ELR (cell line): ENCODE measurements around the gene HOXB1.
"Not testable (repeated sequence)": the region's sequence is repeated elsewhere in the genome, so short reads cannot be mapped to it uniquely, and the experiment has no call there.

Experiments used
- DNase-seq: peaks from one replicate; pipeline ENCODE4 v3.0.0-alpha.2; 2015; ENCODE audit warnings: low read depth

The HOXB1 gene

GRCh38 chr17:48519427-48519826 lies 11.4 kb downstream of the HOXB1 start:
- no peak for DNase-seq

- DNase-seq: no peak
These were observed 13.3 kb downstream of the HOXB1 start for GRCh38 chr17:48517478-48517877.

- DNase-seq: no peak
These were observed 14.6 kb downstream of the HOXB1 start for GRCh38 chr17:48515925-48516900.

- no peak for DNase-seq
These were observed 16.3 kb downstream of the HOXB1 start for GRCh38 chr17:48514477-48514876.

GRCh38 chr17:48513666-48514455 lies 16.9 kb downstream of the HOXB1 start:
- DNase-seq: no peak

GRCh38 chr17:48513097-48513496 lies 17.7 kb downstream of the HOXB1 start:
- DNase-seq: no peak

GRCh38 chr17:48510761-48511604 lies 19.8 kb downstream of the HOXB1 start:
- peak; percentile 54 for DNase-seq

GRCh38 chr17:48510381-48510760 lies 20.4 kb downstream of the HOXB1 start:
- DNase-seq: no peak

- DNase-seq: not testable (repeated sequence)
These were observed 21.1 kb downstream of the HOXB1 start for GRCh38 chr17:48509708-48510107.

- DNase-seq: no peak
These were observed 24.6 kb downstream of the HOXB1 start for GRCh38 chr17:48506246-48506645.

GRCh38 chr17:48505788-48506187 lies 25.0 kb downstream of the HOXB1 start:
- peak; percentile 92 for DNase-seq

GRCh38 chr17:48504953-48505352 lies 25.9 kb downstream of the HOXB1 start:
- no peak for DNase-seq

GRCh38 chr17:48503747-48504146 lies 27.1 kb downstream of the HOXB1 start:
- no peak for DNase-seq

- DNase-seq: no peak
These were observed 27.9 kb downstream of the HOXB1 start for GRCh38 chr17:48502901-48503300.

GRCh38 chr17:48502312-48502711 lies 28.5 kb downstream of the HOXB1 start:
- DNase-seq: no peak

- DNase-seq: no peak
These were observed 30.1 kb downstream of the HOXB1 start for GRCh38 chr17:48500435-48501426.

GRCh38 chr17:48499735-48500434 lies 30.9 kb downstream of the HOXB1 start:
- no peak for DNase-seq

- peak; percentile 74 for DNase-seq
These were observed 31.6 kb downstream of the HOXB1 start for GRCh38 chr17:48499248-48499647.

- DNase-seq: no peak
These were observed 32.5 kb downstream of the HOXB1 start for GRCh38 chr17:48498164-48498850.

GRCh38 chr17:48497103-48497502 lies 33.7 kb downstream of the HOXB1 start:
- peak; percentile 83 for DNase-seq
